Activated CD4-positive, CD25-positive, alpha-beta regulatory T cell treated with anti-CD3 and anti-CD28 coated beads, Interleukin-2, amount 50 U/mL, for 72 hours (primary cell): Measurements from ENCODE around the gene NEK10.
"Not testable (repeated sequence)": the region's sequence is repeated elsewhere in the genome, so short reads cannot be mapped to it uniquely, and the experiment has no call there.

ENCODE experiments used
- DNase-seq: peaks from one replicate; pipeline ENCODE4 v3.0.0; 2021

NEK10 gene, protein sequence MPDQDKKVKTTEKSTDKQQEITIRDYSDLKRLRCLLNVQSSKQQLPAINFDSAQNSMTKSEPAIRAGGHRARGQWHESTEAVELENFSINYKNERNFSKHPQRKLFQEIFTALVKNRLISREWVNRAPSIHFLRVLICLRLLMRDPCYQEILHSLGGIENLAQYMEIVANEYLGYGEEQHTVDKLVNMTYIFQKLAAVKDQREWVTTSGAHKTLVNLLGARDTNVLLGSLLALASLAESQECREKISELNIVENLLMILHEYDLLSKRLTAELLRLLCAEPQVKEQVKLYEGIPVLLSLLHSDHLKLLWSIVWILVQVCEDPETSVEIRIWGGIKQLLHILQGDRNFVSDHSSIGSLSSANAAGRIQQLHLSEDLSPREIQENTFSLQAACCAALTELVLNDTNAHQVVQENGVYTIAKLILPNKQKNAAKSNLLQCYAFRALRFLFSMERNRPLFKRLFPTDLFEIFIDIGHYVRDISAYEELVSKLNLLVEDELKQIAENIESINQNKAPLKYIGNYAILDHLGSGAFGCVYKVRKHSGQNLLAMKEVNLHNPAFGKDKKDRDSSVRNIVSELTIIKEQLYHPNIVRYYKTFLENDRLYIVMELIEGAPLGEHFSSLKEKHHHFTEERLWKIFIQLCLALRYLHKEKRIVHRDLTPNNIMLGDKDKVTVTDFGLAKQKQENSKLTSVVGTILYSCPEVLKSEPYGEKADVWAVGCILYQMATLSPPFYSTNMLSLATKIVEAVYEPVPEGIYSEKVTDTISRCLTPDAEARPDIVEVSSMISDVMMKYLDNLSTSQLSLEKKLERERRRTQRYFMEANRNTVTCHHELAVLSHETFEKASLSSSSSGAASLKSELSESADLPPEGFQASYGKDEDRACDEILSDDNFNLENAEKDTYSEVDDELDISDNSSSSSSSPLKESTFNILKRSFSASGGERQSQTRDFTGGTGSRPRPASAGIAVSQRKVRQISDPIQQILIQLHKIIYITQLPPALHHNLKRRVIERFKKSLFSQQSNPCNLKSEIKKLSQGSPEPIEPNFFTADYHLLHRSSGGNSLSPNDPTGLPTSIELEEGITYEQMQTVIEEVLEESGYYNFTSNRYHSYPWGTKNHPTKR

DNA sequence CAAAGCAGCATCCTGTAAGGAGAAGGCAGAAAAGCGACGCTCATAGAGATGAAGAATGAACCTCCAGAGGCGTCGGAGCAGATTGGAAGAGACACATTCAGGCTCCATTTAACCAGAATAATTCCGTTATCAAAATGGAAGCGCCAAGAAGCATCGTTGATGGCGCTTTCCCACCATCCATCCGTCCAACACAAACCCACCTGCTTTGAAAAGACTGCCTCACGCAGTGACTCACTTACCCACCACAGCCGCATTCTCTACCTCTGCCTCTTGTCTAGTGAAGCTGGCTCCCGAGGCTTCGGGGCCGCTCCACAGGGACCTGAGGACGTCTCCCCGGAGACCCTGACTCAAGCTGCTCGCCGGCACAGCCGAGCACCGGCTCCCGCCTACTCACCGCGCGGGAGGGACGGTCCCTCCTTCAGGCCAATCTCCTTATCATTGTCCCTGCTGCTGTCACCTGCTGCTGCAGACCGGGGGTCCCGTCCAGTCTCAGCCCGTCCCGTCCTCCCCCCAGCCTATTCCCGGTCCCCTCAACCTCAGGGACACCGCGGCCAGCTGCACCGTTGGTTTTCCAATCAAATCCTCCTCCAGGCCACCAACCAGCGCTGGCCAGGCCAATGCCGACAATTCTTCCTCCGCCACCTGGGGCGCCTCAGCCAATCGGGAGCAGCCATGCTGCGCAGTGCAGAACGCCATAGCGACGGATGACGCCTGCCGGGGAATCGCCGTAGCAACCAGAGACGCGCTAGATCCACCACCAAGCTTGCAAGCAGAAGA, at the start of gene NEK10:
Gene NEK10 (minus strand): TSS at position 553 of the 777 bp plus-strand sequence. CDS start 16,501 bp downstream, outside the sequence.
- peak; percentile 88 for DNase-seq

DNA sequence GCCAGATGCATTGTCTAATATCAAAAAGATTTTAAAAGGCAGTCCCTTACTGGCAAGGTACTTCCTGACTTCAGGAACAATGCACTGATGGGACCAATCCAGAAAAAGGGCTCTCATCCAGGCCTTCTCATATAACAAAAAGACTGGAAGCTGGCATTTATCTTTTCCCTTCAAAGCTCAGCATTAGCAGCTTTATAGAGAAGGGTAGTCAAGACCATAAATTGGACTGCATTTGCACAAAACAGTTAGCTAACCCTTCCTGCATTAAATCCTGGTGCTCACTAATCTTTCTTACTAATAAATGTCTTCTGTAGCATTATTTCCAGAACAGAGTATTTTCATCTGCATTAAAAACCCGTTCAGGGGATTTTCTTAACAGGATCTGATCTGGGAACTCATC, 46.0 kb upstream of the NEK10 start:
- DNase-seq = no peak

DNA sequence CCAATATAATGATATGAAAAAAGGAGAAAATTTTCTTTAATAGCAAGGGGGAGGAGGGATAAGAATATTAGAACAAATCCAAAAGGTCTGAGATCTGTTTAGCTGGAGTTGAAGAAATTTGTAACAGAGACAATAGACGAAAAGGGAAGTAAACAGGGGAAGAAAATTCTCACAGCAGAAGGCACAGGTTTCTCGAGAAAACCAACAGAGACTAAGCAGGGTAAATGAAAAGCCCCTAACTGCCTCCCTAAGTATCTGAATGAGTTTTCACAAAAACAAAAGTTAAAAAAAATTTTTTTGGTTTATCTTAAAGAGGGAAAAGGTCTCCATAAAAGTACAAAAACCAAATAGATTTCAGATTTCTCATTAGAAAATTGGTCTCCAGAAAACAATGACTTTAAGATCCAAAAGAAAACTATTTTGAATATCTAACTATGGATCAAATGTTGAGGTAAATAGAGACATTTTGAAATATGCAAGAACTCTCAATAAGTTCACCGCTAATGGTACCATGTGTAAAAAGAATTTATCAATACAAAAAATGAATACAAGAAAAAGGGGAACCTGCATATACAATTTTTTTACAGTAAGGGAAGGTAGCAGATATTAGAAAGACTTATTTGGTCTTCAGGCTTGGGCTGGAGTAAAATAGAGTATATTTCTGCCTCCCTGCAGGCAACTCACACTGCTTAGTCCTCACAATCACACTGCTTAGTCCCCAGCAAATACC, 23.9 kb upstream of the NEK10 start:
- no peak for DNase-seq

DNA sequence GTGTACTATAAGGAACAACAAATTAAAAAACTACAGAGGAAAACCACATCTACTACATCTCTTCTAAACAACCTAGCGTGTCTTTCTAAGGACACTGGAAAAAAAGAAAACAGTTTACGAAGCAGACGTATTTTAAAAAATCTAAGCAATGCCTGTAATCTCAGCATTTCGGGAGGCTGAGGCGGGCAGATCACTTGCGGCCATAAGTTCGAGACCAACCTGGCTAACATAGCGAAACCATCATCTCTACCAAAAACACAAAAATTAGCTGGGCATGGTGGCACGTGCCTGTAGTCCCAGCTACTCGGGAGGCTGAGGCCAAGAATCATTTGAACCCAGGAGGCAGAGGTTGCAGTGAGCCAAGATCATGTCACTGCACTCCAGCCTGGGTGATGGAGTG, 23.2 kb upstream of the NEK10 start:
- DNase-seq = not testable (repeated sequence)

DNA sequence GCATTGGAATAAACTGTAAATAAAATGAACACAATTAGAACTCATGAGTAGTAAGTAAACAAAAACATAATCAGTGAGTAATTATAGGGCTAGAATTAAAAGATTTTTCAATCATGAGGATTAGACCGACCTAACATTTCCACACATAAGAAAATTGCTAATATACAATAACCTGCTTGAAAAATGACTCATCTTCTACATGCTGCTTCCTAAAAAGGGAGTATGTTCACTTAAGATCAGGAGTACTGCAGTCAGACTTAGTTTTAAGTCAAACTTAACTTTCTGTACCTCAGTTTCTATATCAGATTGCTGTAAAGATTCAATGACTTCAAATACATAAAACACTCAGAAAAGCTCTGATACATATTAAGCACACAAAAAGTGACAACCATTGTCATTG, 22.6 kb upstream of the NEK10 start:
- no peak for DNase-seq

DNA sequence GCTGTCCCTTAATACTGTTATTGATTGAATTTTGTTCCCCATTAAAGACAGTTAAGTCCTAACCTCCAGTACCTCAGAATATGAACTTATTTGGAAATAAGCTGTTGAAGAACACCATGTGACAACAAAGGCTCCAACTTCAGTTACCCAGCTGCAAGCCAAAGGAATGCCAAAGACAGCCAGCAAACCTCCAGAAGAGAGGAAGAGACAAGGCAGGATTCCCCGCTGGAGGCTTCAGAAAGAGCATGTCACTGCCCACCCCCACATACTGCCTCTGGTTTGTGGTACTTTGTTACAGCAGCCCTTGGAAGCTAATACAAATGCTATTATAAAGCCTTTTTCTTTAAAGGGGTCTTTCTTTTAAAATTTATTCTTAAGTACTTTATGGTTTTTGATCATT, 18.4 kb upstream of the NEK10 start:
- DNase-seq = no peak

DNA sequence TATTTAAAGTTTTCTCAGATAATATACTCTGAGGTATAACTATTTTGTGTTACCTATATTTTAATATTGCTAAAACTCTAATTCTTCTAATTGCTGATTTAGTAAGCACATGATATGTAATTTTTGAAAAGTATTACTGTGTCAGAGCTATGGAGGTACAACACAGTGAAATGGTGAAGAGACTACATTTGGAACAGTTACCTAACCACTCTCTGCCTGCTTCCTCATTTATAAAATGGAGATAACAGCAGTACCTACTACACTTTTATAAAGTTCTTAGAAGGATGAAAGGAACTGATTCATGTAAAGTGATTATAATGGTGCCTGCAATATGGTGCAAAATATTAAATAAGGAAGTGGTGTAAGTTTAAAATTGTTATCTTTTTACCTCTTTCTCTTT, 16.3 kb upstream of the NEK10 start:
- DNase-seq = no peak

DNA sequence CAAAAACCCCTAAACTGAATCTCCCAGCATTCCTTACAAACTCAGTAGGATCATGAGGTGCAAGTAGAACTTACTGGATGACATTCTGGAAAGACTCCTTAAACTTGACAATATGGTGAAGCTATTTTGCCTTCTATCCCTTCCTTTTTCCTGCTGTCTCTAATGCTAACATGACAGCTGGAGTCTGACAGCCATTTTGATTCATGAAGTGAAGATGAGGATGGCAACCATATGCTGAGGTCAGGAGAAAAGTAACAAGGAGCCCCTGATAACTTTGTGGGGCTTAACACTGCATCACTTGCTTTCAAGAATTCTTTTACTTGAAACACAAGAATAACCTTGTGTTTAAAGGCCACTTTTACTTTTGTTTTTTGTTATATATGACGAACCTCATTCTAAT, 15.0 kb upstream of the NEK10 start:
- no peak for DNase-seq

DNA sequence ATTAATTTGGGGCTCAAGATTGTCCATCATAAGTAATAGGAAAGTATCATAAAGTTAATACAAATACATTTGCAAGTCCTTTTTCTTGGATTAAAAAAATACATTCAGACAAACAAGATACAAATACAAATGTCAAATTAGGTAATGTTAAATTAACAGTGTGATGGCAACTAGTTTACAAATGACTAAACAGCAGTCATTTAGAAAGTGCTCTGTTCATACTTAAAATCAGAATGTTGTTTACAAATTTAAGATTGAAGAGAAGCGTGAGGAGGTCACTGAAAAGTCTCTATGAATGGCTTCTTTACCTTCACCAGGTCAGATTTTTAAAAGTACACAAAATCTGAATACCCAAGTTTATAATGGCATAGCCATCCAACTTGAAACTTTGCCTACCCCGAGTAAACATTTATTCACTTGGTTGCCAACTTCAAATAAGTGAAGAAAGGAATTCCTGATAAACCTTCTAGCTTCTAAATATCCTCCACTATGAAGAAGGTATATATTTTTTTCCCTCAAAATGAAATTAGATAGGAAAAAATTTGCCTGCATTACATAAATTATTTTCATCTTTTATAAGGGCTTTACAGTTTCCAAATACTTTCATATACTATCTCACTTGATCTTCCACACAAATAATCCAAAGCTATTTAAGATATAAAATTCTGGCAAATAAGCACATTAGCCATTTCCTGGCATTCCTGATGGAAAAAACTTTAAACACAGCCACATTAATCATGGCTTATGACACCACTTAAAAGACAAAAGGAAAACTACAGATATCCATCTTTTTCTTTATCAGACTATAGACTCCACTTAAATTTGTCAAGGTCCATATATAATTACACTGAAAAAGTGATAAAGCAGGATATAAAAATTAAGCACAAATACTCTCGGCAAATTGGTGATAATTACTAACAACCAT, 11.5 kb upstream of the NEK10 start:
- no peak for DNase-seq

DNA sequence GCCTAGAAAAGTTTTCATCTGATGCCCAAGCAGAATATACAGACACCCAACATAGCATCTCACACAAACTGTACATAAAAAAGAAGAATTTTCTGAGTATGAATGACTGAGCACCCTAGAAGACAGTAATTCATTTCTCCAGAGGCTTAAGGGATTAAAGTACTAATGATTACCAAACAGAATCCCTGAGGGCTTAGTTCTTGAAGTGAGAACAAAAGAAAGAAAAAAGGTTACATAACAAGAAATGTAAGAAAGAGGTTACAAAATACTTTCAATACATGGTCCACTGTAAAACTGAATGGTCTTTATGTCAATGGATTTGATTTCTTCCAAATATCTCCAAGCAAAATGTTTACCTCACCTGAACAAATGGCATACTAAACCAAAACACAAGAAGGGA, 9.1 kb upstream of the NEK10 start:
- no peak for DNase-seq

DNA sequence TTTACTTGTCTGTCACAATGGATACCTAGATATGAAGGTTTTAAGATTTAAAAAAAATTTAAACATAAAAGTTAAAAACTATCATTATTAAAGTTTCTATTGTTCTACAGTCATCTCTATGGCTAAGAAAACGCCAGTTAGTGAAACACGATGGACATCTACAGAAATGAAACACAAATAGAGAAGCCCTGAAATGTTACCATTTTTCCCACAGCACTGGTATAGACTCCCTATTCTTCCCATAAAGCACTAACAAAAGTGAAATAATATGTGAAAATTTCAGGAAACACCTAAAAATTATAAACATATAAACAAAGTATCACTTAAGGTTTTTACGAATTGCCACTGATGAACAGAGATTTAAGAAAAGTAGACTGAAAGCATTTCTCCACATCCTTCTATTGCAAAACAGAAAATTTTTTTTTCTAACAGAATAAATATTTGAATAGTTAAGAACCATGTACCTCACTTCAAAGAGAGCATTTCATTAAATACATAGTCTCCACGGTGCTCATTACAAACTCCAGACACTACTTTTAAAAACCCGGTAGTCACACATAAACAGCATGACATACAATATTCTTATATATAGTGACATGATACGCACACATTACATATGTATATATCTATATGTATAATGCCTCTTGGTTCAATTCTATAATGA, 7.1 kb upstream of the NEK10 start:
- DNase-seq = no peak

DNA sequence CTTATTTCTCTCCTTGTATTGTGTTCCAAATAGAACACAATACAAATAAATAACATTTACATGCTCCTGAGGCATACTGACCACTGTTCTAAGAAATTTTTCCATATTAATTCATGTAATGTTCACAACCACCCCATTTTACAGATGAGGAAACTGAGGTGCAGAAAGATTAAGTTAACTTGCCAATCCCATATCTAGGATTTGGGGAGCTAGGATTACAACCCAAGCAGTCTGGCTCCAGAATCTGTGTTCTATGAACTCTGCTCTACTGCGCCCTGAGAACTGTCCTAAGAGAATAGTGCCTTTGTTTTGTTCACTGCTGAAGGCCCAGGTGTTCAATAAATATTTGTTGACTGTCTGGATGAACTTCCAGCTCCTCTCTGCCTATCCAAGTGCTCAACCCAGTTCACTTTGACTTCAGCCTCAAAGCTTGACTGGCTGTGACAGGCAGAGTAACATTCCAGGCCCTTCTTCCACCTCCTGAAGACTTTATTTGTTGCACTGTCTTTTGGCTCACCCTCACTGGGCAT, 3.1 kb downstream of the NEK10 start:
- no peak for DNase-seq

DNA sequence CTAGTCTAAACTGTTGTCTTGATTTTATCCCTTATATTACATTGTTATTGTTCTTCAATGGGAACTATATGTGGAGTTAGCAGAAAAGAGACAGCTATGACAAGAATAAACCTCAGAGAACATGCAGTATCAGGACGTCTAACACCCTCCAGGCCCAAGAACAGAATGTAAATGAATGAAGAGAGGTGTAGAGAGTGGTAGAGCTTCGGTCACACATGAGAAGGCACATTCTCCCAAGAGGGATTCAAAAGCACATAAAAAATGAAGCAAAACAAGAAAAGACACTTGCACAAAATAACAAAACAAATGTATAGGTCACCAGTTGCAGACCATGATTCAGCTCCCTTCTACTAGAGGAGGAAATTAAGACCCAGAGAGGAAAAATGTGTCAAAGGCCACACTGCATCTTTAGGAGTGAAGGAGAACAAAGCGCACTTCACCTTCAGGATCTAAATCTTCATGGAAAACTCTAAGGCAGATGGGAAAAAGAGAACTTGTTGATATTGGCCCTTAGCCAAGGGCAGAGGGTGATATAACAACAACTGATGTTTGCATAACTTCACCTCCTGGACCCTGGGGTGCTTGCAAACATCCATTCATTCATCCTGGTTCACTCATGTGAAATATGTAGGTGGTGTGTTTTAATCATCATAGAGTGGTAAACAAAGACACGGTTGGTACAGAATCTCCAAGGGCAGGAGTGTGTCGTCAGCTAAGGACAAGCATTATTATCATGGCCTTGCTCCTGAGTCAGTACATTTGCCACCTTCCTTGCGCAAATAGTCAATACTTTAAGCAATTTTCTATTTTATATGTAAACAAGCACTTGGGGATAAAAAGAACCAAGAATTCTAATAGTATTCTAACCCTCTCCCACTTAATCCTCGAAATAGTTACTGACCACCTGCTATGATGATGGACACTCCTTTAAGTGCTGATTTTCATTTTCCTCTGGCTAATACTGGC, 8.8 kb downstream of the NEK10 start:
- DNase-seq = no peak

DNA sequence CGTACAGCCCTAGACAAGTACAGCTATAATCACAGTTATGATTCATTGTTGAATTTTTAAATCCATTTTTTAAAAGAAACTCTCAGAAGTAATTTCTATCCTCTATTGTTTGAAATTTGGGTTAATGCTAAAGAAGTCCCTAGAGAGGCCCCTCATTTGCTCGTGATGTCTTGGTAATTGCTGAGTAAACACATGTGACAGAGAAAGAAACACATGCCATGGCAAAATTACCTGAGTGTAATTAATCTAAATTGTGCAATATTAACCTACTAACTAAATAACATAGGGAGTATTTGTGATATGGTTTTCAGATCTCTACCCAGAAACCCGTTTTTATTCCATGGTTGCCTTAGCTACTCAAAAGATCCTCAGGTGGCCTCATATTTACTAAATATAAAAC, 10.8 kb downstream of the NEK10 start:
- no peak for DNase-seq

DNA sequence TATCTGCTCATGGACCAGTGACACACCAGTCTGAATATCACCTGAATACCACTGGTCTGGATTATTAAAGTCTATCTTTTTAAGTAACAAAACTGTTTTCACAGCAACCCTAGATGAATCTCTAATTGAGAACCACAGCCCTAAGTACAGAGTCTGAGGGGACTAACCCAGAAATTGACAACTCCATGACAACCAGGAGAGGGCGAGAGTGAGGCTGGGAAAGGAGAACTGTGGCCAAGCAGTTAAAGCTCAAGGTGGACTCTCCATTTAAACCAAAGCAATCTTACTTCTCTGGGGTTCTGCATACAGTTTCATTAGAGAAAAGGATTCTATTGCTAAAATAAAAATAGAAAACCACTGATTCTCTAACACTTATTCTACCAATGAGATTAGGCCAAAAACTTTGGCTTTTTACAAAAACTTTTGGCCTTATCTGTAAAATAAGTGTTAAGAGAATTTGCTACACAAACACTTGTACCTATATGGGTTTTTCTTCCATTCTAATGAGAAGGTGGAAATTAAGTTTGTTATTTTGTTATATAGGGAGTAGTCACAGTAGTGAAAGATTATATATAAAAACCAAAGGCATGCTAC, 11.4 kb downstream of the NEK10 start:
- DNase-seq = peak; percentile 39

DNA sequence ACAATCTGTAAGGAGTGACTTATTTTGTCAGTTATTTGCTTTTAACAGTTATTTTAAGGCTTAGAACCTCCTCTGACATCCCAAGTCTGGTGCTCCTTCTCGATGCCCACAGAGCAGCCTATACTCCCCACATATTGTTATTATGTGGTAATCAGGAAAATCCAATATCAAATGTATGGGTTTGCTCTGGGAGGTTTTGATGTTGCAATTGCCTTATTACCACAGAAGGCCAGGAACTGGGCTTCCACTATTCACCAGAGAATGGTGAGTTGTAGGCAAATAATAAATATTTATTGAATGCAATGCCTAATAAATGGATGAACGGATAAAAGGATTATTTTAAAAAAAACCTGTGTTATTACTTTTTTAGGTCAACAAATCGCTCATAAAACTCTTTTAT, 12.2 kb downstream of the NEK10 start:
- no peak for DNase-seq

DNA sequence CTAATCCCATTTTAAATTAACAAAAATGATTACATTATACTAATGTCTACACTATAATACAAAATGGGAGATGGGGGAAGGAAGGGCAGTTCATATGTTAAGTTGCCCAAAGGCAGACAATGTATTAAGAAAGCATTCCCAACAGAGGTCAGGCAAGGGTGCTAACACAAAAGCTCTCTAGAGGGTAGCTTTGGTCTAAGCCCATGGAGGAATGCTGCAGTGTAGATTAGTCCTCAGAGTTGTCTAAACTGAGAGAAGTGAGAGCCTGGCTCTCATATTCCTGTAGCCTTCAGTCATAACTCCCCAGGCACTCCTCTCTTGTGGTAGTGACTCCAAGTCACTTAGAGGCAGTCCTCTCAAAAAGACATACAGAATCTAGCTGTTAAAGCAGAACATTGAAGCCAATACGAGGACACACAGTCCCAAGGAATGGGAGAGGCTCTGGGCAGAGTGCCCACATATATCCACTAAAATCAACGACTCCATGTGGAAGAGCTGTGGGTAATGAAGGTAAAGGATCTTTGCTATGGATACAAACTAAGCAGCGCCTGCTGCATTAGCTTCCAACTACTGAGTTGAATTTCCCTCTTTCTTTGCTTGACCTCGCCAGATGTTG, 14.5 kb downstream of the NEK10 start:
- DNase-seq = no peak

DNA sequence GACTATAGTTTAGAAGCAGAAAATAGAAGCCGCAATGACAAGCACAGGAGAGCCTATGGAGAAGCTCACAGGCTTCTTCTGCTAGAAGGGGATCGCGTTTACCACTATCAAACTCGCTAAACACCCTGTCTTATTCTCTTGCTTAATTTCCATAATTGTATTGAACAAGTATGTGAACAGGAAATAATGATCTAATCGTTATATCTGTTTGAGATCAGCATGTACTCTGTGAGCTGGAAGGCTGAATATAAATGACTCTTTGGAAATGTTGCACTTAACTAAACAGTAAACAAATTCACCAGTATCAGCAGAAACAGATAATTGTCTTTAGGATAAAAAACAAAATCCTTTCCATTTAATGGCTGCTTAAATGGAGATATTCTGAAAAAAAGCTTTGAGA, 15.0 kb downstream of the NEK10 start:
- no peak for DNase-seq
